B cell (primary cell): ENCODE measurements around the gene IDI2.

Source experiments
- EZH2 ChIP-seq: IDR thresholded peaks from 2 replicates; pipeline ENCODE4 v1.6.1; 2012; ENCODE audit warnings: borderline replicate concordance, low read depth, mild to moderate bottlenecking, moderate library complexity, low read length; ENCODE audit not compliant: insufficient read depth, poor library complexity, severe bottlenecking
- TF ChIP-seq, protein P1 (sequence below): fragments of 200-600 bp; IDR thresholded peaks from one replicate; pipeline ENCODE4 v1.8.0; 2022; ENCODE audit warnings: antibody characterized with exemption, mild to moderate bottlenecking

- TF ChIP-seq, protein P1, sequence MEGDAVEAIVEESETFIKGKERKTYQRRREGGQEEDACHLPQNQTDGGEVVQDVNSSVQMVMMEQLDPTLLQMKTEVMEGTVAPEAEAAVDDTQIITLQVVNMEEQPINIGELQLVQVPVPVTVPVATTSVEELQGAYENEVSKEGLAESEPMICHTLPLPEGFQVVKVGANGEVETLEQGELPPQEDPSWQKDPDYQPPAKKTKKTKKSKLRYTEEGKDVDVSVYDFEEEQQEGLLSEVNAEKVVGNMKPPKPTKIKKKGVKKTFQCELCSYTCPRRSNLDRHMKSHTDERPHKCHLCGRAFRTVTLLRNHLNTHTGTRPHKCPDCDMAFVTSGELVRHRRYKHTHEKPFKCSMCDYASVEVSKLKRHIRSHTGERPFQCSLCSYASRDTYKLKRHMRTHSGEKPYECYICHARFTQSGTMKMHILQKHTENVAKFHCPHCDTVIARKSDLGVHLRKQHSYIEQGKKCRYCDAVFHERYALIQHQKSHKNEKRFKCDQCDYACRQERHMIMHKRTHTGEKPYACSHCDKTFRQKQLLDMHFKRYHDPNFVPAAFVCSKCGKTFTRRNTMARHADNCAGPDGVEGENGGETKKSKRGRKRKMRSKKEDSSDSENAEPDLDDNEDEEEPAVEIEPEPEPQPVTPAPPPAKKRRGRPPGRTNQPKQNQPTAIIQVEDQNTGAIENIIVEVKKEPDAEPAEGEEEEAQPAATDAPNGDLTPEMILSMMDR: no peak
- no peak for TF ChIP-seq EZH2
Observed at GRCh38 chr10:1026578-1026977, 919 bp upstream of the IDI2 start.
